Liver (tissue), 3 donors: Measurements from ENCODE around the gene NDOR1.

Experiments used
- EGR1 ChIP-seq, 2 donors: IDR thresholded peaks; 2 replicates each; pipeline ENCODE4 v1.6.1; 2016 to 2018; ENCODE audit warnings: antibody characterized with exemption in 2 of 2, low read depth in 2 of 2
- HNF4A ChIP-seq, 2 donors: conservative IDR thresholded peaks; 2 replicates each; pipeline ENCODE4 v1.6.1; 2016; ENCODE audit warnings: antibody characterized with exemption in 2 of 2, mild to moderate bottlenecking in 2 of 2
- RAD21 ChIP-seq, 2 donors: IDR thresholded peaks; 2 replicates each; pipeline ENCODE4 v1.6.1; 2016; ENCODE audit warnings: antibody characterized with exemption in 2 of 2, mild to moderate bottlenecking in 2 of 2
- SP1 ChIP-seq: IDR thresholded peaks from 2 replicates; pipeline ENCODE4 v1.6.1; 2018; ENCODE audit warnings: antibody characterized with exemption, mild to moderate bottlenecking
- TAF1 ChIP-seq: conservative IDR thresholded peaks from 2 replicates; pipeline ENCODE4 v1.6.1; 2016; ENCODE audit warnings: antibody characterized with exemption, mild to moderate bottlenecking
- TF ChIP-seq, protein P1 (sequence below): fragments of 150-350 bp; IDR thresholded peaks from 2 replicates; pipeline ENCODE4 v1.5.1; 2017; ENCODE audit warnings: improper control_type of control experiment, low read depth, low read length; ENCODE audit not compliant: missing input control
- TF ChIP-seq, protein P2 (sequence below): IDR thresholded peaks from 2 replicates; pipeline ENCODE4 v1.6.1; 2016; ENCODE audit warnings: antibody characterized with exemption
- donor health status: healthy.
- donor health status: healthy.

DNA sequence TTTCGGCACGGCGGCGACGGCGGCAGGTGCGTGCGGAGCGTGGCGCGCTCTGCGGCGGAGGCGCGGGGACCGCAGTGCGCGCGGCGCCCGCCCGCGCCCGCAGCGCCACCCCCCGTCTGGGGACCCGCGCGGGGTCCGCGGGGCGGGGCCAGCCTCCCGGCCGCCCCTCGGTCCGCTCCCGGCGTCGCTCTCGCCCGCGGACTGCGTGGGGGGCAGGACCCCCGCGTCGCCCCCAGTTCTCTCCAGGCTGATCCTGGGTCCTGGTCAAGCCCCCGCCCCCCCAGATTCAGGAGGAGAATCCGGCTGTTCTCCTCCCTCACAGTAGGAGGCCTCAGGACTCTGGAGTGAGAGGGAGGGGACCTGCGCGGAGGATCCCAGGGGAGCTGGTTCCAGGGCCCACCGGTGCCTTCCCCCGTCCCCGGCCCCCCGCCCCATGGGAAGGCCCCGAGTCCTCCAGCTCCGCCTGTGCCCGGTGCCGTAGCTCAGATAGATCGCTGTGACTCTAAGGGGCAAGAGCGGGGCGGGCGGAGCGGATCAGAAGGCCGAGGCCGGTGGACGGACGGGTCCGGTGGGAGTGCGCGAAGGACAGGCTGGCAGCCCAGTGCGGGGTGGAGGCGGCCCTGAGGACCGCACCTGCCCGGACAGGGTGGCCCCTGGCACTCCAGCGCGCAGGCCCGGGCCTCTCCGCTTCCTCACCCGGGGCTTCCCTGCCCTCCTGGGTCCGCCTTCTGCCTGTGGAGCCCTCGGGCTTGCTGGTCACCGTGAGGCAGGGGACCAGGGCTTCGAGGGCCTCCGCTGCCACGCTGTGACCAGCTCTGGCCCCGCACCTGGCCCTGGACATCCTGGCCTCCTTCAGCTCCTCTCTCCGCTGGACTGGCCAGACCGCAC lies 16.9 kb downstream of the NDOR1 start, which contains the start of gene RNF208:
- TF ChIP-seq, protein P1, sequence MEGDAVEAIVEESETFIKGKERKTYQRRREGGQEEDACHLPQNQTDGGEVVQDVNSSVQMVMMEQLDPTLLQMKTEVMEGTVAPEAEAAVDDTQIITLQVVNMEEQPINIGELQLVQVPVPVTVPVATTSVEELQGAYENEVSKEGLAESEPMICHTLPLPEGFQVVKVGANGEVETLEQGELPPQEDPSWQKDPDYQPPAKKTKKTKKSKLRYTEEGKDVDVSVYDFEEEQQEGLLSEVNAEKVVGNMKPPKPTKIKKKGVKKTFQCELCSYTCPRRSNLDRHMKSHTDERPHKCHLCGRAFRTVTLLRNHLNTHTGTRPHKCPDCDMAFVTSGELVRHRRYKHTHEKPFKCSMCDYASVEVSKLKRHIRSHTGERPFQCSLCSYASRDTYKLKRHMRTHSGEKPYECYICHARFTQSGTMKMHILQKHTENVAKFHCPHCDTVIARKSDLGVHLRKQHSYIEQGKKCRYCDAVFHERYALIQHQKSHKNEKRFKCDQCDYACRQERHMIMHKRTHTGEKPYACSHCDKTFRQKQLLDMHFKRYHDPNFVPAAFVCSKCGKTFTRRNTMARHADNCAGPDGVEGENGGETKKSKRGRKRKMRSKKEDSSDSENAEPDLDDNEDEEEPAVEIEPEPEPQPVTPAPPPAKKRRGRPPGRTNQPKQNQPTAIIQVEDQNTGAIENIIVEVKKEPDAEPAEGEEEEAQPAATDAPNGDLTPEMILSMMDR = no peak
- TF ChIP-seq RAD21 (IDR thresholded peaks at IDR 0.05) = no peak
- no peak for TF ChIP-seq SP1
- TF ChIP-seq TAF1 = no peak
- no peak for TF ChIP-seq HNF4A (conservative IDR thresholded peaks at IDR 0.05)
- TF ChIP-seq, protein P2, sequence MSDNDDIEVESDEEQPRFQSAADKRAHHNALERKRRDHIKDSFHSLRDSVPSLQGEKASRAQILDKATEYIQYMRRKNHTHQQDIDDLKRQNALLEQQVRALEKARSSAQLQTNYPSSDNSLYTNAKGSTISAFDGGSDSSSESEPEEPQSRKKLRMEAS = no peak
- no peak for TF ChIP-seq EGR1 (IDR thresholded peaks at IDR 0.05; ENCODE audit: low read depth in 2 of 2)
